Endometrial microvascular endothelial cells (primary cell): ENCODE data around the gene HOXC12. TPM values are rescaled to one million over a fixed set of nuclear protein-coding genes. Genes with fewer than 3 reads are reported as not detected.

Experiments
- in situ Hi-C: cut with HindIII; loops from 2 replicates; pipeline ENCODE4 v1.10.0; 2017; ENCODE audit warnings: low sequenced_read_pairs, low pct_unique_long_range_greater_than_20kb; ENCODE audit errors: inconsistent ontology term
- total RNA-seq: library from RNA; depleted of rRNA; stranded (reverse); fragments of >200 nt; gene quantifications from one replicate; pipeline ENCODE4 v1.2.3, GENCODE V29; 2015; ENCODE audit errors: inconsistent ontology term

HOXC12 gene
- total RNA-seq, 1 donor from 2014 or later = not detected

- in situ Hi-C loops = no loop called here
These were observed 641 bp upstream of the HOXC12 start for GRCh38 chr12:53953831-53954693.

- in situ Hi-C loops = no loop called here
These were observed 503 bp downstream of the HOXC12 start for GRCh38 chr12:53955036-53955775.

- in situ Hi-C loops = no loop called here
These were observed 1.1 kb downstream of the HOXC12 start for GRCh38 chr12:53955776-53956250.

GRCh38 chr12:53956251-53956887 is 1.7 kb downstream of the HOXC12 start:
- in situ Hi-C loops = no loop called here

GRCh38 chr12:53956914-53957536 is 2.3 kb downstream of the HOXC12 start:
- in situ Hi-C loops = no loop called here

- in situ Hi-C loops = no loop called here
These were observed 3.4 kb downstream of the HOXC12 start for GRCh38 chr12:53958128-53958527.

- in situ Hi-C loops = no loop called here
These were observed 4.6 kb downstream of the HOXC12 start for GRCh38 chr12:53959314-53959713.

- in situ Hi-C loops = no loop called here
These were observed 5.7 kb downstream of the HOXC12 start for GRCh38 chr12:53960187-53961024.

- in situ Hi-C loops = no loop called here
These were observed 6.5 kb downstream of the HOXC12 start for GRCh38 chr12:53961025-53961761.

GRCh38 chr12:53963005-53963404 is 8.3 kb downstream of the HOXC12 start:
- in situ Hi-C loops = no loop called here

GRCh38 chr12:53963434-53964314 is 9.0 kb downstream of the HOXC12 start:
- in situ Hi-C loops = no loop called here

GRCh38 chr12:53964315-53964713 is 9.6 kb downstream of the HOXC12 start:
- in situ Hi-C loops = no loop called here

- in situ Hi-C loops = no loop called here
These were observed 10.8 kb downstream of the HOXC12 start for GRCh38 chr12:53965281-53966084.

- in situ Hi-C loops = no loop called here
These were observed 11.3 kb downstream of the HOXC12 start for GRCh38 chr12:53966085-53966384.

GRCh38 chr12:53966385-53967133 is 11.9 kb downstream of the HOXC12 start:
- in situ Hi-C loops = no loop called here
